OCI-LY1 (cell line): ENCODE data around the gene PPP6R1.

ENCODE experiments used
- H2AFZ ChIP-seq: fragments of 200-600 bp; sonication (generic), shearing (Covaris generic); 2 replicates; pipeline ENCODE4 v1.6.0; 2014; ENCODE audit warnings: antibody characterized with exemption, mild to moderate bottlenecking, low read length
- H3F3A ChIP-seq: fragments of 200-600 bp; sonication (generic), shearing (Covaris generic); 2 replicates; pipeline ENCODE4 v1.6.0; 2014; ENCODE audit warnings: mild to moderate bottlenecking, antibody characterized with exemption, low read length, moderate library complexity; ENCODE audit not compliant: insufficient read depth
- H3K27ac ChIP-seq: fragments of 200-600 bp; sonication (generic); 2 replicates; pipeline ENCODE4 v1.5.1; 2014; ENCODE audit warnings: low read length, mixed run types, mild to moderate bottlenecking, low read depth; ENCODE audit not compliant: poor library complexity, severe bottlenecking
- H3K27me3 ChIP-seq: fragments of 200-600 bp; sonication (generic); 2 replicates; pipeline ENCODE4 v1.6.0; 2014; ENCODE audit warnings: antibody characterized with exemption, mild to moderate bottlenecking, low read length, moderate library complexity; ENCODE audit not compliant: insufficient read depth
- H3K36me3 ChIP-seq: fragments of 200-600 bp; sonication (generic); 2 replicates; pipeline ENCODE4 v1.6.1; 2014; ENCODE audit warnings: mild to moderate bottlenecking, antibody characterized with exemption, low read length, moderate library complexity, mixed read lengths; ENCODE audit not compliant: insufficient read depth
- H3K4me1 ChIP-seq: fragments of 200-600 bp; sonication (generic); 2 replicates; pipeline ENCODE4 v1.5.1; 2014; ENCODE audit warnings: mild to moderate bottlenecking, low read length, moderate library complexity; ENCODE audit not compliant: insufficient read depth, severe bottlenecking
- H3K4me2 ChIP-seq: fragments of 200-600 bp; sonication (generic), shearing (Covaris generic); 2 replicates; pipeline ENCODE4 v1.6.1; 2014; ENCODE audit warnings: low read length
- H3K4me3 ChIP-seq: fragments of 200-600 bp; sonication (generic); 2 replicates; pipeline ENCODE4 v1.5.1; 2014; ENCODE audit warnings: low read length, low read depth, mild to moderate bottlenecking, mixed read lengths; ENCODE audit not compliant: poor library complexity, severe bottlenecking
- H3K79me2 ChIP-seq: fragments of 200-600 bp; shearing (Covaris generic); 2 replicates; pipeline ENCODE4 v1.6.1; 2016; ENCODE audit warnings: mixed run types, low read length, mixed read lengths; ENCODE audit not compliant: insufficient read depth
- H3K9ac ChIP-seq: fragments of 200-600 bp; sonication (generic), shearing (Covaris generic); 2 replicates; pipeline ENCODE4 v1.6.1; 2014; ENCODE audit warnings: mild to moderate bottlenecking, low read length, mixed read lengths
- H3K9me2 ChIP-seq: fragments of 200-600 bp; sonication (generic), shearing (Covaris generic); 2 replicates; pipeline ENCODE4 v1.6.1; 2014; ENCODE audit warnings: low read depth, mild to moderate bottlenecking, low read length, mixed read lengths
- H3K9me3 ChIP-seq: fragments of 200-600 bp; shearing (Covaris generic); 2 replicates; pipeline ENCODE4 v1.6.1; 2014; ENCODE audit warnings: low read length, mixed read lengths
- H4K20me1 ChIP-seq: fragments of 200-600 bp; sonication (generic), shearing (Covaris generic); 2 replicates; pipeline ENCODE4 v1.6.0; 2016; ENCODE audit warnings: mild to moderate bottlenecking, low read length; ENCODE audit not compliant: insufficient read depth
- CTCF ChIP-seq: fragments of 200-600 bp; sonication (generic), shearing (Covaris generic); IDR thresholded peaks from 2 replicates; pipeline ENCODE4 v1.5.1; 2017; ENCODE audit warnings: mild to moderate bottlenecking, antibody characterized with exemption, low read length, moderate library complexity, mixed read lengths
- EZH2 ChIP-seq: fragments of 200-600 bp; sonication (generic), shearing (Covaris generic); IDR thresholded peaks from 2 replicates; pipeline ENCODE4 v1.8.0; 2017; ENCODE audit warnings: borderline replicate concordance, mixed run types, mild to moderate bottlenecking, antibody characterized with exemption, low read length, moderate library complexity, mixed read lengths

PPP6R1 gene

DNA sequence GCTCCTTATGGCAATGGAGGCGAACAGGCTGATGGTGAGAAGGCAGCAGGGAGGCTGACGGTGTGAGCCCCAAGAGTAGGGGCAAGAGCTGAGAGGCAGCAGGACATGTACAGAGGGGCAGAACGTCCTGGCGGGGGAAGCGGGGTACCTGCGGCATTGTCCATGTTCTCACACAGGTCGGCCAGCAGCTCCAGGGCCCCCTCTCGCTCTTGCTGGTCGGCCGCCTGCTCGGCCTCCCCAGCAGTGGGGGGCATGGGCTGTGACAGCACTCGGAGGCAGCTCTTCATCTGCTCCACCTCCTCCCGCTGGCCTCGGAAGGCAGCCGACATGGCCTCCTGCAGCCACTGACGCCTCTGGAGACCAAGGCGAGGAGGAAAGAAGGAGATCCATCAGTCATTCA is 18.7 kb upstream of the PPP6R1 start:
- H3F3A ChIP-seq, result peaks cover 5% of the 10 kb centered on the region; the same call in 1 of the 2 replicates
- no peak for TF ChIP-seq EZH2
- TF ChIP-seq CTCF, result no peak
- no peaks in the 10 kb centered on the region for H3K79me2 ChIP-seq
- H3K4me1 ChIP-seq, result peaks cover 77% of the 10 kb centered on the region
- no peaks in the 10 kb centered on the region for H3K27me3 ChIP-seq
- H3K4me3 ChIP-seq, result peak overlapping the region; percentile 47
- H3K4me2 ChIP-seq, result peak overlapping the region; percentile 93
- no peaks in the 10 kb centered on the region for H3K9me3 ChIP-seq
- H4K20me1 ChIP-seq, result no peaks in the 10 kb centered on the region
- H3K9me2 ChIP-seq, result no peaks in the 10 kb centered on the region
- peak overlapping the region; percentile 65; the same call in 1 of the 2 replicates for H3K9ac ChIP-seq
- H3K27ac ChIP-seq, result peak overlapping the region; percentile 97
- peaks cover 21% of the 10 kb centered on the region for H3K36me3 ChIP-seq
- no peak overlapping the region for H2AFZ ChIP-seq

GRCh38 chr19:55276720-55277430 is 18.1 kb upstream of the PPP6R1 start:
- no peak for TF ChIP-seq CTCF
- no peak for TF ChIP-seq EZH2
- H2AFZ ChIP-seq, result no peak overlapping the region
- H3K9ac ChIP-seq, result peak overlapping the region; percentile 65
- no peaks in the 10 kb centered on the region for H3K79me2 ChIP-seq
- H3K36me3 ChIP-seq, result peaks cover 27% of the 10 kb centered on the region
- H3F3A ChIP-seq, result peaks cover 5% of the 10 kb centered on the region; the same call in 1 of the 2 replicates
- no peaks in the 10 kb centered on the region for H3K27me3 ChIP-seq
- no peaks in the 10 kb centered on the region for H3K9me3 ChIP-seq
- peak overlapping the region; percentile 47 for H3K4me3 ChIP-seq
- peak overlapping the region; percentile 97 for H3K27ac ChIP-seq
- H3K4me2 ChIP-seq, result peak overlapping the region; percentile 93
- no peaks in the 10 kb centered on the region for H3K9me2 ChIP-seq
- no peaks in the 10 kb centered on the region for H4K20me1 ChIP-seq
- peaks cover 77% of the 10 kb centered on the region for H3K4me1 ChIP-seq

DNA sequence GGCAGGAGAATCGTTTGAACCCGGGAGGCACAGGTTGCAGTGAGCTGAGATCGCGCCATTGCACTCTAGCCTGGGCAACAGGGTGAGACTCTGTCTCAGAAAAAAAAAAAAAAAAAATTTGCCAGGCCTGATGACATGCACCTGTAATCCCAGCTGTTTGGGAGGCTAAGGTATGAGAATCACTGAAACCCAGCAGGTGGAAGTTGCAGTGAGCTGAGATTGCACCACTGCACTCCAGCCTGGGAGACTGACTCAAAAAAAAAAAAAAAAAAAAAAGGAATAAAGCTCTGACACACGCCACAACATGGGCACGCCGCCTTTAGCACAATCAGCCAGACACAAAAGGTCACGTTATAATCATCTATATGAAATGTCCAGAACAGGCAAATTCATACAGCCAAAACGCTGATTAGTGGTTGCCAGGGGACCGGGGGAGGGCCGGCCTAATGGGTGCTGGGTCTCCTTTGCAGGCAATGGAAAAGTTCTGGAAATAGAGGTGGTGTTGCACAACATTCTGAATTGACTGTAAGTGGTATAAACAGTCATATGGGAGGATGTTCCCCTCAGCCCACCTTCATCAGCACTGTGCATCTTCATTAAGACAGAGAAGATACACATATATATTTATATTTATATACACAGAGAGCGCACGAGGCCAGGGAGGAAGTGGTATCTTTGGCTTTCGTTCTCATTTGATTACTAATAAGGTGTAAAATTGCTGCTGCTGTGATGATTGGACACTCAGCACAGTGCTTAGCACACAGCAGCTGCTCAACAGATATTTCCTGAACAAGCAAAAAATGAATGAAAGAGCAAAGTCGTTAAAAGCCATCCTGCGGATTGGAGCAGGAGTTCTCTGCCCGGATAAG is 17.3 kb upstream of the PPP6R1 start:
- no peak for TF ChIP-seq EZH2
- no peak for TF ChIP-seq CTCF
- H3K4me2 ChIP-seq, result peak overlapping the region; percentile 93
- no peaks in the 10 kb centered on the region for H4K20me1 ChIP-seq
- peak overlapping the region; percentile 47 for H3K4me3 ChIP-seq
- no peaks in the 10 kb centered on the region for H3K27me3 ChIP-seq
- peaks cover 35% of the 10 kb centered on the region for H3K36me3 ChIP-seq
- peaks cover 5% of the 10 kb centered on the region; the same call in 1 of the 2 replicates for H3F3A ChIP-seq
- H3K9me2 ChIP-seq, result no peaks in the 10 kb centered on the region
- no peak overlapping the region for H2AFZ ChIP-seq
- no peaks in the 10 kb centered on the region for H3K9me3 ChIP-seq
- no peaks in the 10 kb centered on the region for H3K79me2 ChIP-seq
- H3K27ac ChIP-seq, result peak overlapping the region; percentile 97
- H3K9ac ChIP-seq, result peak overlapping the region; percentile 65
- H3K4me1 ChIP-seq, result peaks cover 73% of the 10 kb centered on the region
